Spinal cord (tissue), 10 donors: ENCODE measurements around the gene PATL2. TPM values are rescaled to one million over a fixed set of nuclear protein-coding genes. Genes with fewer than 3 reads are reported as not detected.
"Not testable (repeated sequence)": the region's sequence is repeated elsewhere in the genome, so short reads cannot be mapped to it uniquely, and the experiment has no call there.

Experiments
- DNase-seq, 6 donors: peaks; one replicate each; pipeline versions ENCODE4 v3.0.0 to v3.0.0-alpha.2; 2013 to 2015; ENCODE audit warnings: low spot score in 6 of 6, low read depth in 4 of 6
- H3K27ac ChIP-seq: one replicate; pipeline ENCODE4 v1.5.1; 2013; ENCODE audit warnings: low read depth, low read length, control low read depth
- H3K27me3 ChIP-seq: one replicate; pipeline ENCODE4 v1.6.1; 2013; ENCODE audit warnings: low read length; ENCODE audit not compliant: control insufficient read depth, insufficient read depth
- H3K36me3 ChIP-seq: one replicate; pipeline ENCODE4 v1.6.1; 2013; ENCODE audit warnings: low read length; ENCODE audit not compliant: control insufficient read depth, insufficient read depth
- H3K4me1 ChIP-seq: one replicate; pipeline ENCODE4 v1.6.1; 2013; ENCODE audit warnings: low read length; ENCODE audit not compliant: control insufficient read depth, insufficient read depth
- H3K4me3 ChIP-seq: one replicate; pipeline ENCODE4 v1.5.1; 2013; ENCODE audit warnings: low read depth, low read length, control low read depth
- H3K9me3 ChIP-seq: one replicate; pipeline ENCODE4 v1.6.1; 2013; ENCODE audit warnings: low read length; ENCODE audit not compliant: control insufficient read depth, insufficient read depth
- WGBS: methylation state at CpG from one replicate; pipeline ENCODE4 v1.1.5; 2013; ENCODE audit warnings: missing lambda C conversion rate; ENCODE audit not compliant: insufficient coverage; 5-methylcytosine and 5-hydroxymethylcytosine counted together
- polyA plus RNA-seq, 2 donors: library from polyadenylated mRNA; unstranded; fragments of 120-200 nt; gene quantifications; one replicate each; pipeline ENCODE4 v1.2.1, GENCODE V29; 2013; ENCODE audit not compliant: insufficient read length in 2 of 2
- total RNA-seq, 2 donors: library from RNA; depleted of rRNA in 1 of 2; stranded (reverse); fragments of 120-200 nt in 1 of 2; fragments of >200 nt in 1 of 2; gene quantifications; one replicate each; pipeline versions ENCODE4 v1.2.3 to v1.2.4, GENCODE V29; 2013 to 2014
- donor health status: healthy.

PATL2 gene
- total and polyA plus RNA-seq, 4 donors: 0.38 to 2.0 (median 0.71) TPM

GRCh38 chr15:44712346-44713005, 1.4 kb upstream of the PATL2 start:
- peaks cover 12% of the 10 kb centered on the region for H3K4me1 ChIP-seq
- H3K36me3 ChIP-seq: no peaks in the 10 kb centered on the region
- H3K27me3 ChIP-seq: no peaks in the 10 kb centered on the region
- peak overlapping the region; percentile 98 for H3K4me3 ChIP-seq
- 49% methylated on average over 17 of the region's 24 CpGs for WGBS
- H3K9me3 ChIP-seq: no peaks in the 10 kb centered on the region
- peak in 3 of 6 donors; percentile 41 to 78 (median 47) for DNase-seq
- peak overlapping the region; percentile 98 for H3K27ac ChIP-seq

GRCh38 chr15:44711743-44712345, 721 bp upstream of the PATL2 start:
- Histone ChIP-seq H3K4me3 (peak overlapping the region; percentile 98), H3K4me1 (peaks cover 12% of the 10 kb centered on the region), H3K36me3 (no peaks in the 10 kb centered on the region), H3K27me3 (no peaks in the 10 kb centered on the region), H3K27ac (peak overlapping the region; percentile 98), H3K9me3 (no peaks in the 10 kb centered on the region)
- DNase-seq: peak in 1 of 6 donors; percentile 35
- 1% methylated on average over 39 of the region's 46 CpGs for WGBS

- peaks cover 12% of the 10 kb centered on the region for H3K4me1 ChIP-seq
- no CpG with 5 or more reads among the region's 11 CpGs for WGBS
- no peaks in the 10 kb centered on the region for H3K27me3 ChIP-seq
- H3K4me3 ChIP-seq: peak overlapping the region; percentile 98
- no peaks in the 10 kb centered on the region for H3K36me3 ChIP-seq
- H3K27ac ChIP-seq: peak overlapping the region; percentile 98
- DNase-seq: peak in 1 of 6 donors; percentile 5
- H3K9me3 ChIP-seq: no peaks in the 10 kb centered on the region
These were observed 657 bp downstream of the PATL2 start for GRCh38 chr15:44710236-44711095.

- Histone ChIP-seq H3K4me1 (peaks cover 6% of the 10 kb centered on the region), H3K27ac (no peak overlapping the region), H3K27me3 (no peaks in the 10 kb centered on the region), H3K9me3 (no peaks in the 10 kb centered on the region), H3K36me3 (no peaks in the 10 kb centered on the region), H3K4me3 (no peak overlapping the region)
- no peak for DNase-seq
- WGBS: 83% methylated on average over 2 of the region's 2 CpGs
These were observed 4.0 kb downstream of the PATL2 start for GRCh38 chr15:44706946-44707636.

GRCh38 chr15:44706401-44706800, 4.7 kb downstream of the PATL2 start:
- DNase-seq: no peak
- 90% methylated on average over 2 of the region's 2 CpGs for WGBS
- Histone ChIP-seq H3K27ac (no peak overlapping the region), H3K4me3 (no peak overlapping the region), H3K27me3 (no peaks in the 10 kb centered on the region), H3K9me3 (no peaks in the 10 kb centered on the region), H3K36me3 (no peaks in the 10 kb centered on the region), H3K4me1 (no peaks in the 10 kb centered on the region)

GRCh38 chr15:44705986-44706385, 5.1 kb downstream of the PATL2 start:
- Histone ChIP-seq H3K9me3 (no peaks in the 10 kb centered on the region), H3K4me3 (no peak overlapping the region), H3K27ac (no peak overlapping the region), H3K4me1 (no peaks in the 10 kb centered on the region), H3K27me3 (no peaks in the 10 kb centered on the region), H3K36me3 (no peaks in the 10 kb centered on the region)
- no peak for DNase-seq
- 100% methylated on average over 1 of the region's 1 CpG for WGBS

- not testable (repeated sequence) for H3K27ac ChIP-seq, H3K36me3 ChIP-seq, H3K27me3 ChIP-seq, H3K9me3 ChIP-seq, DNase-seq, H3K4me1 ChIP-seq, H3K4me3 ChIP-seq
These were observed 10.4 kb downstream of the PATL2 start for GRCh38 chr15:44700676-44701075.

GRCh38 chr15:44698641-44699040, 12.5 kb downstream of the PATL2 start:
- Histone ChIP-seq H3K27me3 (no peaks in the 10 kb centered on the region), H3K27ac (no peak overlapping the region), H3K36me3 (no peaks in the 10 kb centered on the region), H3K4me3 (no peak overlapping the region), H3K4me1 (no peaks in the 10 kb centered on the region), H3K9me3 (no peaks in the 10 kb centered on the region)
- no CpG with 5 or more reads among the region's 2 CpGs for WGBS
- no peak for DNase-seq

- no peak overlapping the region for H3K27ac ChIP-seq
- H3K4me1 ChIP-seq: no peaks in the 10 kb centered on the region
- no peak for DNase-seq
- no peaks in the 10 kb centered on the region for H3K36me3 ChIP-seq
- no peak overlapping the region for H3K4me3 ChIP-seq
- H3K9me3 ChIP-seq: no peaks in the 10 kb centered on the region
- H3K27me3 ChIP-seq: no peaks in the 10 kb centered on the region
These were observed 14.1 kb downstream of the PATL2 start for GRCh38 chr15:44697014-44697413.
